Measurements from ENCODE around the gene NDUFV1. TPM values are rescaled to one million over a fixed set of nuclear protein-coding genes. Genes with fewer than 3 reads are reported as not detected.
"Not testable (repeated sequence)": the region's sequence is repeated elsewhere in the genome, so short reads cannot be mapped to it uniquely, and the experiment has no call there.

Gene NDUFV1
- total RNA-seq, 6 experiments from 2014 or later = 151 to 214 (median 163) TPM

DNA sequence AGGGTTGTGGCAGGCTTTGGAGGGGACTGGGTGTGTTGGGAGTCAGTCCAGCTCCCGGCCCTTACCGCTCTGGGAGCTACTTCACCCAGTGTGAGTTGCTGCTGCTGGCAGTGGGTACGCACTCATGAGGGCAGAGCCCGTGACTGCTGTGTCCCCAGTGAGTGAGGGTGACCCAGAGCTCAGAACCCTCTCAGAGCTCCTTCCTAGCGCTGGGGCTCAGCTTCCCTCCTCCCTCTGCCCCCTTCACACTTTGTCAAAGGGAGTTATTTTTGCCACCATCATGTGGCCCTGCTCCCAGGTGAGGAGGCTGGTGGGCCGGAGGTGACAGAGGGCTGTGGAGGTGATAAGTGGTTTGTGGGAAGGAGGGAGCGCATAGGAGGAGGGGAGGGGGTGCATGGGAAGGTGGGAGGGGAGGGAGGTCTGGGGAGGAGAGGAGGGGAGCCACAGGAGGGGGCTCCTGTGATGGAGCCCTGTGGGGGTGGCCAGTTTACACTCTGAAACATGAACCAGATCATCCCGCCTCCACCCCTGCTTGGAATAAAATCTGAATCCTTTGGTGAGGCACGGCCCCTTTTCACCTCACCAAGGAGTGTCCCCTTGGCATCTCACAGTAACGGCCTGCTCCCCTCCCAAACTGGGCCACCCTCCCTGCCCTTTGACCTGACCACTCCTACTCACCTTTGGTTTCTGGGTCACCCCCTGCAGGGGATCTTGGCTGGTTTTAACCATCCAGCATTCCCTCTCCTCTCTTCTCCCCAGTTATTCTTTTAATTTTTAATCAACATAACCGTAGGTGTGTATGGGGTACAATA is 9.9 kb downstream of the NDUFV1 start:
- Histone ChIP-seq H3K27ac (no peak overlapping the region), H3K36me3 (peaks cover 0 to 8% (median 2%) of the 10 kb centered on the region in 4 donors), H3K4me3 (no peak overlapping the region), H3K4me1 (peaks cover 0 to 7% (median 0%) of the 10 kb centered on the region in 4 donors), H3K27me3 (no peaks in the 10 kb centered on the region), H3K9me3 (no peaks in the 10 kb centered on the region)
- no peak for TF ChIP-seq POLR2A (IDR thresholded peaks at IDR 0.05)
- TF ChIP-seq, protein P1, sequence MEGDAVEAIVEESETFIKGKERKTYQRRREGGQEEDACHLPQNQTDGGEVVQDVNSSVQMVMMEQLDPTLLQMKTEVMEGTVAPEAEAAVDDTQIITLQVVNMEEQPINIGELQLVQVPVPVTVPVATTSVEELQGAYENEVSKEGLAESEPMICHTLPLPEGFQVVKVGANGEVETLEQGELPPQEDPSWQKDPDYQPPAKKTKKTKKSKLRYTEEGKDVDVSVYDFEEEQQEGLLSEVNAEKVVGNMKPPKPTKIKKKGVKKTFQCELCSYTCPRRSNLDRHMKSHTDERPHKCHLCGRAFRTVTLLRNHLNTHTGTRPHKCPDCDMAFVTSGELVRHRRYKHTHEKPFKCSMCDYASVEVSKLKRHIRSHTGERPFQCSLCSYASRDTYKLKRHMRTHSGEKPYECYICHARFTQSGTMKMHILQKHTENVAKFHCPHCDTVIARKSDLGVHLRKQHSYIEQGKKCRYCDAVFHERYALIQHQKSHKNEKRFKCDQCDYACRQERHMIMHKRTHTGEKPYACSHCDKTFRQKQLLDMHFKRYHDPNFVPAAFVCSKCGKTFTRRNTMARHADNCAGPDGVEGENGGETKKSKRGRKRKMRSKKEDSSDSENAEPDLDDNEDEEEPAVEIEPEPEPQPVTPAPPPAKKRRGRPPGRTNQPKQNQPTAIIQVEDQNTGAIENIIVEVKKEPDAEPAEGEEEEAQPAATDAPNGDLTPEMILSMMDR (IDR thresholded peaks at IDR 0.05) = no peak
- WGBS (ENCODE audit: insufficient coverage, low coverage, low lambda C conversion rate, missing lambda C conversion rate) = 50% methylated on average over 8 of the region's 11 CpGs
- ATAC-seq = peak in 1 of 4 donors; percentile 29
- intact Hi-C loops (cut with DNase I) = no loop called here
- peak in 1 of 3 donors; percentile 55 for DNase-seq

DNA sequence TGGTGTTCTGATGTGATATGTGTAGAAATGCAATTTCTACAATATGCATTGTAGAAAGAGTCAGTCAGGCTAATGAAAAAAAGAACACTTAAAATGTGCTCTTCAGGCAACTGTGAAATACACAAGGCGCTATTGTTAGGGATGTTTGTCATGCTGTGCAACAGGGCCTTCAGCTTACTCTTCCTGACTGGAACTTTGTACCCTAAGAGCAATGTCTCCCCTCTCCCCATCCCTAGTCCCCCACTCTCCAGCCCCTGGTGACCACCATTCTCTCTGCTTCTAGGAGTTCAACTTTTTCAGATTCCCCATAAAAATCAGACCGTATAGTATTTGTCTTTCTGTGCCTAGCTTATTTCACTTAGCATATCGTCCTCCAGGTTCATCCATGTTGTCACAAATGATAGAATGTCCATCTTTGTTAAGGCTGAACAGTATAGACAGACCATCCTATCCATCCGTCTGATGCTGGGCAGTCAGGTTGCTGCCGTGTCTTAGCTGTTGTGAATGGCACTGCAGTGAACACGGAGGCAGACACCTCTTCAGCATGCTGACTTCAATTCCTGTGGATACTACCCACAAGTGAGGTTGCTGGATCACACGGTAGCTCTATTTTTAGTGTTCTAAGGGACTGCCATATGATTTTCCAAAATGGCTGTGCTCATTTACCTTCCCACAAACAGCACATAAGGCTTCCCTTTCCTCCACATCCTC is 10.7 kb downstream of the NDUFV1 start:
- H3K4me1 ChIP-seq = peaks cover 0 to 7% (median 0%) of the 10 kb centered on the region in 4 donors
- H3K27me3 ChIP-seq = no peaks in the 10 kb centered on the region
- no peak overlapping the region for H3K4me3 ChIP-seq
- DNase-seq (no peak), ATAC-seq (no peak)
- intact Hi-C loops (cut with DNase I) = no loop called here
- 82% methylated on average over 6 of the region's 7 CpGs for WGBS (ENCODE audit: insufficient coverage, low coverage, low lambda C conversion rate, missing lambda C conversion rate)
- no peak overlapping the region for H3K27ac ChIP-seq
- peaks cover 0 to 1% (median 0%) of the 10 kb centered on the region in 4 donors for H3K36me3 ChIP-seq
- H3K9me3 ChIP-seq = no peaks in the 10 kb centered on the region
- TF ChIP-seq, protein P1 (IDR thresholded peaks at IDR 0.05) = no peak
- TF ChIP-seq POLR2A (IDR thresholded peaks at IDR 0.05) = no peak

DNA sequence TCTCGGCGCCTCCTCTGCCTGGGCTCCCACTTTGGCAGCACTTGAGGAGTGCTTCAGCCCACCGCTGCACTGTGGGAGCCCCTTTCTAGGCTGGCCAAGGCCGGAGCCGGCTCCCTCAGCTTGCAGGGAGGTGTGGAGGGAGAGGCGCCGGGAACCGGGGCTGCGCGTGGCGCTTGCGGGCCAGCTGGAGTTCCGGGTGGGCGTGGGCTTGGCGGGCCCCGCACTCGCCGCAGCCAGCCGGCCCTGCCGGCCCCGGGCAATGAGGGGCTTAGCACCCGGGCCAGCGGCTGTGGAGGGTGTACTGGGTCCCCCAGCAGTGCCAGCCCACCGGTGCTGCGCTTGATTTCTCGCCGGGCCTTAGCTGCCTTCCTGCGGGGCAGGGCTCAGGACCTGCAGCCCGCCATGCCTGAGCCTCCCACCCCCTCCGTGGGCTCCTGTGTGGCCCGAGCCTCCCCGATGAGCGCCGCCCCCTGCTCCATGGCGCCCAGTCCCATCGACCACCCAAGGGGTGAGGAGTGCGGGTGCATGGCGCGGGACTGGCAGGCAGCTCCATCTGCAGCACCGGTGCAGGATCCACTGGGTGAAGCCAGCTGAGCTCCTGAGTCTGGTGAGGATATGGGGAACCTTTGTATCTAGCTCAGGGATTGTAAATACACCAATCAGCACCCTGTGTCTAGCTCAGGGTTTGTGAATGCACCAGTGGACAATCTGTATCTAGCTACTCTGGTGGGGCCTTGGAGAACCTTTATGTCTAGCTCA is 12.3 kb downstream of the NDUFV1 start:
- 80% methylated on average over 3 of the region's 40 CpGs for WGBS (ENCODE audit: insufficient coverage, low coverage, low lambda C conversion rate, missing lambda C conversion rate)
- intact Hi-C loops (cut with DNase I); H3K36me3 ChIP-seq; H3K27ac ChIP-seq; H3K9me3 ChIP-seq; H3K4me1 ChIP-seq; H3K4me3 ChIP-seq; ATAC-seq; H3K27me3 ChIP-seq; DNase-seq: not testable (repeated sequence)

DNA sequence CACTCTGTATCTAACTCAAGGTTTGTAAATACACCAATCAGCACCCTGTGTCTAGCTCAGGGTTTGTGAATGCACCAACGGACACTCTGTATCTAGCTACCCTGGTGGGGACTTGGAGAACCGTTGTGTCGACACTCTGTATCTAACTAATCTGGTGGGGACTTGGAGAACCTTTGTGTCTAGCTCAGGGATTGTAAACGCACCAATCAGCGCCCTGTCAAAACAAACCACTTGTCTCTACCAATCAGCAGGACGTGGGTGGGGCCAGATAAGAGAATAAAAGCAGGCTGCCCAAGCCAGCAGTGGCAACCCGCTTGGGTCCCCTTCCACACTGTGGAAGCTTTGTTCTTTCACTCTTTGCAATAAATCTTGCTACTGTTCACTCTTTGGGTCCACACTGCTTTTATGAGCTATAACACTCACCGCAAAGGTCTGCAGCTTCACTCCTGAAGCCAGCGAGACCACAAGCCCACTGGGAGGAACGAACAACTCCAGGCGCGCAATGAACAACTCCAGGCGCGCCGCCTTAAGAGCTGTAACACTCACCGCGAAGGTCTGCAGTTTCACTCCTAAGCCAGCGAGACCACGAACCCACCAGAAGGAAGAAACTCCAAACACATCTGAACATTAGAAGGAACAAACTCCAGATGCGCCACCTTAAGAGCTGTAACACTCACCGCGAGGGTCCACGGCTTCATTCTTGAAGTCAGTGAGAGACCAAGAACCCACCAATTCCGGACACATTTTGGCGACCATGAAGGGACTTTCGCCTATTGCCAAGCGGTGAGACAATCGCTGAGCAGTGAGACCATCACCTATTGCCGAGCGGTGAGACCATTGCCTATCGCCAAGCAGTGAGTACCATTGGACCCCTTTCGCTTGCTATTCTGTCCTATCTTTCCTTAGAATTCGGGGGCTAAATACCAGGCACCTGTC is 13.2 kb downstream of the NDUFV1 start:
- H3K9me3 ChIP-seq; H3K4me1 ChIP-seq; H3K4me3 ChIP-seq; intact Hi-C loops (cut with DNase I); DNase-seq; ATAC-seq; H3K27me3 ChIP-seq; H3K36me3 ChIP-seq; H3K27ac ChIP-seq: not testable (repeated sequence)
- WGBS (ENCODE audit: insufficient coverage, low coverage, low lambda C conversion rate, missing lambda C conversion rate) = 94% methylated on average over 13 of the region's 33 CpGs

DNA sequence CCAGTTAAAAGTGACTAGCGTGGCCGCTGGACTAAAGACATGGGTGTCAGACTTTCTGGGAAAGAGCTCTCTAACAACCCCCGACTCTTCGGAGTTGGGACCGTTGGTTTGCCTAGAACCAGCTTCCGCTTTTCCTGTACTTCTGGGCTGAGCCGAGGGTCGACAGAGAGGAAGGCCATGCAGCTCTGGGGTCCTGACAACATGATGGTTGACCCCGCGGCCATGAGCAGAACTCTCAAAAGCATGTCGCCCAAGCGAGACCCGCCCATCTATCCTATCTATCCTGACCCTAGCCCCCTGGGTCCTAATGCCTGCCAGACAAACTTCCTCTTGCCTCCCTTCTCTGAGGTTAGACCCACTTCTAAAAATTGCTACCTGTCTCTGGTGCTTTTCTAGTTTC is 13.9 kb downstream of the NDUFV1 start:
- H3K36me3 ChIP-seq; intact Hi-C loops (cut with DNase I); H3K4me3 ChIP-seq; H3K27me3 ChIP-seq; H3K27ac ChIP-seq; H3K4me1 ChIP-seq; H3K9me3 ChIP-seq; ATAC-seq; DNase-seq: not testable (repeated sequence)
- WGBS (ENCODE audit: insufficient coverage, low coverage, low lambda C conversion rate, missing lambda C conversion rate) = no CpG with 5 or more reads among the region's 13 CpGs

DNA sequence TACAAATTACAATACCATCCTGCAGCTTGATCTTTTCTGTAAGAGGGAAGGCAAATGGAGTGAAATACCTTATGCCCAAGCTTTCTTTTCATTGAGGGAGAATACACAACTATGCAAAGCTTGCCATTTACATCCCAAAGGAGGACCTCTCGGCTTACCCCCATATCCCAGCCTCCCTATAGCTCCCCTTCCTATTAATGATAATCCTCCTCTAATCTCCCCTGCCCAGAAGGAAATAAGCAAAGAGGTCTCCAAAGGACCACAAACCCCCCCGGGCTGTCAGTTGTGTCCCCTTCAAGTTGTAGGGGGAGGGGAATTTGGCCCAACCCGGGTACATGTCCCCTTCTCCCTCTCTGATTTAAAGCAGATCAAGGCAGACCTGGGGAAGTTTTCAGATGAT is 15.2 kb downstream of the NDUFV1 start:
- H3K36me3 ChIP-seq; DNase-seq; H3K27ac ChIP-seq; intact Hi-C loops (cut with DNase I); H3K4me1 ChIP-seq; H3K4me3 ChIP-seq; ATAC-seq; H3K9me3 ChIP-seq; H3K27me3 ChIP-seq: not testable (repeated sequence)
- 57% methylated on average over 3 of the region's 3 CpGs for WGBS (ENCODE audit: insufficient coverage, low coverage, low lambda C conversion rate, missing lambda C conversion rate)

DNA sequence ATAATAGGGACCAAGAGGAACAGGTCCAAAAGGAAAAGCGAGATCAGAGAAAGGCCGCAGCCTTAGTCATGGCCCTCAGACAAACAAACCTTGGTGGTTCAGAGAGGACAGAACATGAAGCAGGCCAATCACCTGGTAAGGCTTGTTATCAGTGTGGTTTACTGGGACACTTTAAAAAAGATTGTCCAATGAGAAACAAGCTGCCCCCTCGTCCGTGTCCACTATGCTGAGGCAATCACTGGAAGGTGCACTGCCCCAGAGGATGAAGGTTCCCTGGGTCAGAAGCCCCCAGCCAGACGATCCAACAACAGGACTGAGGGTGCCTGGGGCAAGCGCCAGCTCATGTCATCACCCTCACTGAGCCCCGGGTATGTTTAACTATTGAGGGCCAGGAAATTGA is 16.2 kb downstream of the NDUFV1 start:
- intact Hi-C loops (cut with DNase I); H3K4me1 ChIP-seq; H3K36me3 ChIP-seq; H3K27me3 ChIP-seq; H3K9me3 ChIP-seq; H3K27ac ChIP-seq; H3K4me3 ChIP-seq; ATAC-seq: not testable (repeated sequence)
- WGBS (ENCODE audit: insufficient coverage, low coverage, low lambda C conversion rate, missing lambda C conversion rate) = 78% methylated on average over 4 of the region's 7 CpGs
- DNase-seq = peak in 2 of 3 donors; percentile 46 to 54

DNA sequence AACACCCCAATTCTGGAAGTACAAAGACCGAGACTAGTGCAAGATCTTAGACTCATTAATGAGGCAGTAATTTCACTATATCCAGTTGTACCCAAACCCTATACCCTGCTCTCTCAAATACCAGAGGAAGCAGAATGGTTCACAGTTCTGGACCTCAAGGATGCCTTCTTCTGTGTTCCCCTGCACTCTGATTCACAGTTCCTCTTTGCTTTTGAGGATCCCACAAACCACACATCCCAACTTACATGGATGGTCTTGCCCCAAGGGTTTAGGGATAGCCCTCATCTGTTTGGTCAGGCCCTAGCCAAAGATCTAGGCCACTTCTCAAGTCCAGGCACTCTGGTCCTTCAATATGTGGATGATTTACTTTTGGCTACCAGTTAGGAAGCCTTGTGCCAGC is 17.1 kb downstream of the NDUFV1 start:
- H3K4me1 ChIP-seq; DNase-seq; H3K27ac ChIP-seq; H3K36me3 ChIP-seq; H3K4me3 ChIP-seq; H3K27me3 ChIP-seq; intact Hi-C loops (cut with DNase I); ATAC-seq; H3K9me3 ChIP-seq: not testable (repeated sequence)
- 100% methylated on average over 1 of the region's 1 CpG for WGBS (ENCODE audit: insufficient coverage, low coverage, low lambda C conversion rate, missing lambda C conversion rate)

Data from right lobe of liver (tissue), 6 donors.